Right lobe of liver (tissue), 4 donors: ENCODE results near the gene LRP1.

ENCODE experiments used
- POLR2A ChIP-seq: fragments of 450-650 bp; IDR thresholded peaks from one replicate; pipeline ENCODE4 v1.6.1; 2017; ENCODE audit warnings: antibody characterized with exemption, mild to moderate bottlenecking
- TF ChIP-seq, protein P1 (sequence below), 4 donors: fragments of 200-600 bp in 3 of 4; fragments of 450-650 bp in 1 of 4; IDR thresholded peaks; one replicate each; pipeline versions ENCODE4 v1.5.1 to v1.8.0; 2016 to 2022; ENCODE audit warnings: antibody characterized with exemption in 4 of 4, mild to moderate bottlenecking in 2 of 4
- donor health status: DM: no; HTN: no; CAD: no.
- donor health status: DM: no; HTN: no; CAD: no.
- donor health status: DM: no; HTN: yes; CAD: no.

DNA sequence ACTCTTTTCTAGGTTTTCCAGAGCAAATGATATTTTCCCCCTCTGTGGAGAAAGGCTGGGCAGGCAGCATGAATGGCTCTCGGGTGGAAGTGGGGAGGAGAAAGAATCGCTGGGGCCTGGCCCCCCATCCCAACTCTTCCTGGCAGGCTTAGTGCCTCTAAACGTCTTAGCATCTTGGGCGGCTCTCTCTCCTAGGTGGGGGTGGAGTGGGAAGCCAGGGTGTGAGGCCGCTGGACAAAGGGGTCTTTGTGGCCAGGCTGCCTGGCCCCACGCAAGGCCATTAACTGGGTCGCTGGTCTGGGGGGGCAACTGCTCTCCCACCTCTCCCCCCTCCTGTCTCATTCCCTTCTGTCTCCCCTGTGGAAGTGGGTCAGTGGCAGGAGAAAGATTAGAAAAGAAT is 14.4 kb downstream of the LRP1 start:
- no peak for TF ChIP-seq POLR2A
- TF ChIP-seq, protein P1, sequence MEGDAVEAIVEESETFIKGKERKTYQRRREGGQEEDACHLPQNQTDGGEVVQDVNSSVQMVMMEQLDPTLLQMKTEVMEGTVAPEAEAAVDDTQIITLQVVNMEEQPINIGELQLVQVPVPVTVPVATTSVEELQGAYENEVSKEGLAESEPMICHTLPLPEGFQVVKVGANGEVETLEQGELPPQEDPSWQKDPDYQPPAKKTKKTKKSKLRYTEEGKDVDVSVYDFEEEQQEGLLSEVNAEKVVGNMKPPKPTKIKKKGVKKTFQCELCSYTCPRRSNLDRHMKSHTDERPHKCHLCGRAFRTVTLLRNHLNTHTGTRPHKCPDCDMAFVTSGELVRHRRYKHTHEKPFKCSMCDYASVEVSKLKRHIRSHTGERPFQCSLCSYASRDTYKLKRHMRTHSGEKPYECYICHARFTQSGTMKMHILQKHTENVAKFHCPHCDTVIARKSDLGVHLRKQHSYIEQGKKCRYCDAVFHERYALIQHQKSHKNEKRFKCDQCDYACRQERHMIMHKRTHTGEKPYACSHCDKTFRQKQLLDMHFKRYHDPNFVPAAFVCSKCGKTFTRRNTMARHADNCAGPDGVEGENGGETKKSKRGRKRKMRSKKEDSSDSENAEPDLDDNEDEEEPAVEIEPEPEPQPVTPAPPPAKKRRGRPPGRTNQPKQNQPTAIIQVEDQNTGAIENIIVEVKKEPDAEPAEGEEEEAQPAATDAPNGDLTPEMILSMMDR (IDR thresholded peaks at IDR 0.05), result no peak
